K562 (cell line): Measurements from ENCODE around the gene NPIPA3.
"Not testable (repeated sequence)": the region's sequence is repeated elsewhere in the genome, so short reads cannot be mapped to it uniquely, and the experiment has no call there.

ENCODE experiments used
- CTCF ChIP-seq, 3 experiments: IDR thresholded peaks in 2 of 3; conservative IDR thresholded peaks in 1 of 3; 2 replicates each; pipeline ENCODE4 v1.5.1; 2011 to 2012; ENCODE audit warnings: low read length in 3 of 3, mild to moderate bottlenecking in 3 of 3, control low read depth in 2 of 3, improper control_type of control experiment in 1 of 3, inconsistent platforms in 1 of 3, low read depth in 1 of 3, mixed read lengths in 1 of 3, moderate library complexity in 1 of 3; ENCODE audit not compliant: insufficient read depth in 2 of 3
- DNMT1 ChIP-seq: fragments of 450-650 bp; IDR thresholded peaks from 2 replicates; pipeline ENCODE4 v1.6.1; 2016; ENCODE audit warnings: antibody characterized with exemption, mild to moderate bottlenecking
- KAT7 ChIP-seq: sonication (generic); formaldehyde crosslinking; IDR thresholded peaks from 2 replicates; pipeline ENCODE4 v1.8.0; 2022; ENCODE audit warnings: missing genetic modification reagents, mild to moderate bottlenecking, borderline replicate concordance
- POLR2A ChIP-seq: fragments of 450-650 bp; conservative IDR thresholded peaks from 2 replicates; pipeline ENCODE4 v1.6.1; 2016
- TAF15 ChIP-seq: fragments of 200-400 bp; formaldehyde crosslinking; IDR thresholded peaks from 2 replicates; pipeline ENCODE4 v1.6.1; 2017; ENCODE audit warnings: mild to moderate bottlenecking, low read depth, low read length, moderate library complexity
- ZNF274 ChIP-seq: IDR thresholded peaks from 2 replicates; pipeline ENCODE4 v1.6.1; 2011; ENCODE audit warnings: low read depth, mild to moderate bottlenecking, low read length, moderate library complexity, borderline replicate concordance

- not testable (repeated sequence) for TF ChIP-seq KAT7; CTCF (IDR thresholded peaks at IDR 0.05 in 2 of 3, conservative IDR thresholded peaks at IDR 0.05 in 1 of 3; ENCODE audit: insufficient read depth in 2 of 3, low read depth in 1 of 3, low read length in 3 of 3); ZNF274; POLR2A; DNMT1; TAF15
Measured at GRCh38 chr16:14740832-14741385, 37.7 kb downstream of the NPIPA3 start.
